Endometrial microvascular endothelial cells (primary cell): Measurements from ENCODE around the gene AK2. TPM values are rescaled to one million over a fixed set of nuclear protein-coding genes. Genes with fewer than 3 reads are reported as not detected.
"Not testable (repeated sequence)": the region's sequence is repeated elsewhere in the genome, so short reads cannot be mapped to it uniquely, and the experiment has no call there.

ENCODE experiments used
- in situ Hi-C: cut with HindIII; loops from 2 replicates; pipeline ENCODE4 v1.10.0; 2017; ENCODE audit warnings: low sequenced_read_pairs, low pct_unique_long_range_greater_than_20kb; ENCODE audit errors: inconsistent ontology term
- total RNA-seq: library from RNA; depleted of rRNA; stranded (reverse); fragments of >200 nt; gene quantifications from one replicate; pipeline ENCODE4 v1.2.3, GENCODE V29; 2015; ENCODE audit errors: inconsistent ontology term

Gene AK2
- total RNA-seq, 1 donor from 2014 or later: 160 TPM

DNA sequence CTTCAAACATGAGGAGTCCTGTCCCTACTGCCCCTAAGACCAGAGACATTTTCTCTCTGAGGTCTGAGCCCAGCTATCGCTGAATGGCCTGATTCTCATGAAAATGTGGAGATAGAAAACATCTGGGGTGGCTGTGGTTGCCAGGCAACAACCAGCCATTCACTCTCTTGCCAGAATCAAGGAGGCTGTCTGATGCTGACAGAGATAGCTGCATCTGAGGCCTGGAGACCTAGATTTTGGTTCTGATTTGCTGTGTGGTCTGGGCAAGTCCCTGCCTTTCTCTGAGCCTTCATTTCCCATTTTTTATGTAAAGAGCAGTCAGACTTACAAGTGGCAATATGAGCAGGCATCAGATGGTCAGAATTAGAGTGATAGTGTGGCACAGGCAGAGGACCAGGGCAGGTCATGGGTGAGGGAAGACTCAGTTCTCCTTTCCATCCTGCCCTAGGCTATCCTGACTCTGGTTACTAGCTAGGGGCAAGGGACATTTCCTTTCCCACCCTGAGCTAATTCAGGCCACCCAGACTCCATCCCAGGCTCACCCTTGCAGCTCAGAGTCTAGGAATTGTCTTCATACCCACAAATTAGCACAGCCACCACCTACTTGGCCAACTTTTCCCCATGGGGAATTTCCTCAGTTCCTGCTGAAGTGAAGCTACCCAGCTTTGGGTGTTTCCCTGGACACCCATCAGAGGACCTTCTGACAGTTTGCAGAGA, 52.1 kb downstream of the AK2 start:
- in situ Hi-C loops: no loop called here

DNA sequence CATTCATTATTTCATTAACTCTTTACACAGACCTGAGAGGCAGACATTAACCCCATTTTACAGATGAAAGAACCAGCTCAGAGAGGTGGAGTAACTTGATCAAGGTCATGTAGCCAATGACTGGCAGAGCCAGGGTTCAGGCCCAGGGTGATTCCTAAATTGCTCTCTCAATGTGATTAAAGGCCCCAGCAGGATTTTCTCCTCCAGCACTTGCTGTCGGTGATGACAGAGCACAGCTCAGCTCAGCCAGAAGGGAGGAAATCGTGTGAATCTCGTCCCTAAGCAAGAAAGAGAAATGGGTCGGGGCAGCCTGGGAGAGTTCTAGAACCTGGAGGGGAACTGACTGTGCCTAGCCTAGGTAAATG, 52.6 kb downstream of the AK2 start:
- in situ Hi-C loops: no loop called here

DNA sequence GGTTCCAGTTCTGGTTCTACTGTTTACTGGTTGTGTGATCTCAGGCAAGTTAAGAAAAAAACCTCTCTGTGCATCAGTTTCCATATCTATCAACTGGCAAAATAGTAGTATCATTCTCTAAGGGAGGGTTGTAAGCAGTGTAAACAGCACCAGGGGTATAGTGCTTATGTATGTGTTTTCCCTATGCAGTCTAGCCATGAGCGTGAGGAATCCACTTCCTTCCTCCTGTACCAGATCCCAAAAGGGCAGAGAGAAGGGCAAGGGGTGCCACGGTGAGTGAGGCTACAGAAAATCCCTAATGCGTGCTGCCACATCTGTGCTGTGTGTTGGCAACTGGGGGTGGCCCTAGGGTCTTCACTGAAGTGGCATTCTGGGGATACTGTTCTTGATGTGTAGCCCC, 53.7 kb downstream of the AK2 start:
- in situ Hi-C loops: no loop called here

DNA sequence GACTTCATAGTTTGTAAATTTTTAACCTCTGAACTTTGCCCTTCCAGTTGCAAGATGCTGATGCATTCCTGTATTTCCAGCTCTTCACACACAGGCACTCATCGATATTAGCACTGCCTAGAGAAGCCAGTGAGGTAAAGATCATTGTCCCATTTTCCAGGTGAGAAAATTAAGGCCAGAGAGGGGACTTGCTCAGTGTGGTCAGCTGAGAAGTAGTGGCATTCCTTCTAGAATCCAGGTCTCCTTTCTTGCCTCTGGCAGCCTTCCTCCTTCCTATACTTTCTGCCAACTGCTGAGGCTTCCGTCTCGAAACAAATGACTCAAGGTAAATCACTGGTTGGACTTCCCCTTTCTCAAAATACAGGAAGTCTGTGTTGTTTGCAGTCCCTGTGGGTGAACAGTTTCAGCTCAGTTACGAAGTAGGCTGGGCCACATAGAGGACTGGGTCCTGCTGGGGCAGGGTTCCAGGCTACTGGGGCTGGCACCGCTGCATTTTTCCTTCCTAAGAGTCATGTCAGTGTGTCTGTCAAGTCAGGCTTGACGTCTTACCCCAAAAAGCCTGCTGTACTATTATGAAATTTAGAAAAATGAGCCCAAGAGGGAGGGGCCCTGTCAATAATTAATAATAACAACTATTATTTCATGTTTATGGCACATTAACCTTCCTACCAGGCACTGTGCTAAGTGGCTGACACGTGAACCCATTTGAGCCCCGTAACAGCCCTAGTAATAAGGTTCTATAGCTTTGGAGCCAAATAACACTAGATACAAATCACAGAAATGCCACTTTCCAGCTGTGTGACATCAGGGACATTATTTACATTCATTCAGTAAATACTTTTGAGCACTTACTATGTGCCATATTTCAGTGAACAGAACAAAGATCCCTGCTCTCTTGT, 55.4 kb downstream of the AK2 start:
- in situ Hi-C loops: no loop called here

DNA sequence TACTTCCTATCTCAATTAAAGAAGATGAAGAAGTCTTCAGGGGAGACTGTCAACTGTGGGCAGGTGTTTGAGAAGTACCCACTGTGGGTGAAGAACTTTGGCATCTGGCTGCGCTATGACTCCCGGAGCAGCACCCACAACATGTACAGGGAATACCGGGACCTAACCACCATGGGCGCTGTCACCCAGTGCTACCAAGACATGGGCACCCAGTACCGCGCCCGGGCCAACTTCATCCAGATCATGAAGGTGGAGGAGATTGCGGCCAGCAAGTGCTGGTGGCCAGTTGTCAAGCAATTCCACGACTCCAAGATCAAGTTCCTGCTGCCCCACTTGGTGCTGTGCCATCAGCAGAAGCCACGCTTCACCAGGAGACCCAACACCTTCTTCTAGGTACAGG, 56.6 kb downstream of the AK2 start:
- in situ Hi-C loops: no loop called here

DNA sequence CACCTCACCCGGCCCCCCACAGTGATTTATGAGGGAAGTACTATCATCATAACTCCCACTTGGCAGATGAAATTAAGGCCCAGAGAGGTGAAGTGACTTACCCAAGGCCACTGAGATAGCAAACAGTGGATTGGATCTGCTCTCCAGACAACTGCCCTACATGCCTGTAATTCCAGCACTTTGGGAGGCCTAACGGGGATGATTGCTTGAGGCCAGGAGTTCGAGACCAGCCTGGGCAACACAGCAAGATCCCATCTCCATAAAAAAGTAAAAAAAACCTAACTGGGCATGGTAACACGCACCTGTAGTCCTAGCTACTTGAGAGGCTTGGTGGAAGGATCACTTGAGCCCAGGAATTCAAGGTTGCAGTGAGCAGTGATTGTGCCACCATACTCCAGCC, 57.8 kb downstream of the AK2 start:
- in situ Hi-C loops: no loop called here

DNA sequence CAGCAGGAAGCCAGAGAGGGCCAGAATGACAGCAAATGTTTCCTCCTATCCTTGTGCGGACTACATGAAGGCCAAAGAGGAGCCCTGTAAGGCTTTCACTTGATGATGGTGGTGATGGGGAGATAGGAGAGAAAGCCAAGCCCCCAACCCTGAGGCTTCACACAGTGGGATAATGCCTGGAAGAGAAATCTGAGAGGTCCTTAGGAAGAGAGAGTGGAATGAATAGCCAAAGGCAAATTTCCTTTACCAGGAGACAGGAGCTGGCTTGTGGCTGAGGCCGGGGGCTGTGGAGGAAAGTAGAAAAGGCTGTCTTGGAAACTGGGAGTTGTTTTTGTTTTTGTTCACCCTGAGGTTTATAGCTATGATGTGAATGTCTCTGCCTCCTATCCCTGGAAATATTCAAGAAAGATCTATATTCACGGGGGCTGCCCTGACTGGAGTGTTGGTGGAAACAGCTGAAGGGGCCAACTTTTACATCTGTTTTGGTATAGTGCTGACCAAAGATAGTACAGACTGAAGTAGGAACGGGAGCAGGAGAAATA, 59.1 kb downstream of the AK2 start:
- in situ Hi-C loops: no loop called here

DNA sequence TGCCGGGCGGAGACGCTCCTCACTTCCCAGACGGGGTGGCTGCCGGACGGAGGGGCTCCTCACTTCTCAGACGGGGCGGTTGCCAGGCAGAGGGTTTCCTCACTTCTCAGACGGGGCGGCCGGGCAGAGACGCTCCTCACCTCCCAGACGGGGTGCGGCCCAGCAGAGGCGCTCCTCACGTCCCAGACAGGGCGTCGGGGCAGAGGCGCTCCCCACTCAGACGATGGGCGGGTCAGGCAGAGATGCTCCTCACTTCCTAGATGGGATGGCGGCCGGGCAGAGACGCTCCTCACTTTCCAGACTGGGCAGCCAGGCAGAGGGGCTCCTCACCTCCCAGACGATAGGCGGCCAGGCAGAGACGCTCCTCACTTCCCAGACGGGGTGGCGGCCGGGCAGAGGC, 61.6 kb downstream of the AK2 start:
- in situ Hi-C loops: not testable (repeated sequence)

DNA sequence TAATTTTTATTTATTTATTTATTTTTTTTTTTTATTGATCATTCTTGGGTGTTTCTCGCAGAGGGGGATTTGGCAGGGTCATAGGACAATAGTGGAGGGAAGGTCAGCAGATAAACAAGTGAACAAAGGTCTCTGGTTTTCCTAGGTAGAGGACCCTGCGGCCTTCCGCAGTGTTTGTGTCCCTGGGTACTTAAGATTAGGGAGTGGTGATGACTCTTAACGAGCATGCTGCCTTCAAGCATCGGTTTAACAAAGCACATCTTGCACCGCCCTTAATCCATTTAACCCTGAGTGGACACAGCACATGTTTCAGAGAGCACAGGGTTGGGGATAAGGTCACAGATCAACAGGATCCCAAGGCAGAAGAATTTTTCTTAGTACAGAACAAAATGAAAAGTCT, 63.2 kb downstream of the AK2 start:
- in situ Hi-C loops: not testable (repeated sequence)

DNA sequence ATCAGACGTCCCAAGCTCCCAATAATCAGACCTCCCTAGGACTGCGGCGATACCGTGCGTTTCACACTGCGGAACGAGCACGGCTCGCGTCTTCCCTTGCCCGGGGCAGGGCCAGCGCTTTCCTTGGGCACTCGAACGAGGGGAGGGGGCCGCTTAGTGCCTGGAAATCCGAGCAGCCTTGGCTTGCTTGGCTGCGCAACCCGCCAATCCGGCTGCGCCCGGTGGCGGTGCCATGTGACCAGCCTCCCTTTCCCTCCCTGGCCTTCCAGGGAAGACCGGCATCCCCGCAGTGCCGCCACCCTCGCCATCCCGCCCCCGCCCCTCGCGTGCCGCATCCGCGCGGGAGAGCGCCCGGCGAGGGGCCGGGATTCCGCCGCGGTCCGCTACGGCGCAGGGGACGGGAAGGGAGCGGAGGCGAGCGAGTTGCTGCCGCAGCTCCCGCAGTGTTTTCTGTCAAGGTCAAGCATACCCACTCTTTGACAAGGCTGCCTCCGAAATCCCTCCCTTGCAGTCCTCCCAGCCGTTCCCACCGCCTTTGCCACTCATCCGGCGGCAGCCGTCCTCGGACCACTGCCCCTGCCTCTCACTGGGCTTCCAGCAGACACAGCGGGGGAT, 63.8 kb downstream of the AK2 start:
- in situ Hi-C loops: no loop called here

DNA sequence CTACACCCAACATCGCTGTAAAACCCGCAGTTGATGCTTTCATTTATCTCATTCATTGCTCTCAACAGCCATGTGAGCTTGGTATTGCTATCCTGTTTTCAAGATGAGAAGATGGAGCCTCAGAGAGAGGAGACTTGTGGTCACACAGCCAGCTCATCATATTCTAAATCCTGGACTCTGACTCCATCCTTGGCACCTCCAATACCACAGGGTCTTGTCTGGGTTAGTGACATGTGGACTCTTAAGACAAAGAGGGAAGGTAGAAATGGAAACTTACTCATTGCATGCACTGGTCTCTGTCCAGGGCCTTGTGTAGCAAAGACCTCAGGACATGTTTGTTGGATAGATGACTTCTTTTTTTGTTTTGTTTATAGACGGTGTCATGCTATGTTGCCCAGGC, 65.1 kb downstream of the AK2 start:
- in situ Hi-C loops: no loop called here

DNA sequence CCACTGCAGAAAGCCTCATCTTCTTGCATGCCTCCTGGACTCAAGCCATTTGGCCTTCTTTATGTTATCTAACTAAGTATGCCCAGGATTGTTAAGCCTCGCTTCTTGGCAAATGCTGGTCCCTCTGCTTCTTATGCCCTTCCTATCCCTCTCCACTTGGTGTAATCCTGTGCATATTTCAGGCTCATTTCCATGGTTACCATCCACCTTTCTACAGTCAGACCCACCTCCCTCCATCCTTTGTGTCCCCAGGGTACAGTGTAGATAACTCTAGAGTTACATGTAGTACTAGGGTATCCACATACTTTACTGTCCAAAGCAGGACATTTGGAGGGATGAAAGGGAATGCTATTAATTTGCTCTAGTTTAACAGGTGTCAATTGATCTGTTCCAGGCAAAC, 65.5 kb downstream of the AK2 start:
- in situ Hi-C loops: no loop called here

DNA sequence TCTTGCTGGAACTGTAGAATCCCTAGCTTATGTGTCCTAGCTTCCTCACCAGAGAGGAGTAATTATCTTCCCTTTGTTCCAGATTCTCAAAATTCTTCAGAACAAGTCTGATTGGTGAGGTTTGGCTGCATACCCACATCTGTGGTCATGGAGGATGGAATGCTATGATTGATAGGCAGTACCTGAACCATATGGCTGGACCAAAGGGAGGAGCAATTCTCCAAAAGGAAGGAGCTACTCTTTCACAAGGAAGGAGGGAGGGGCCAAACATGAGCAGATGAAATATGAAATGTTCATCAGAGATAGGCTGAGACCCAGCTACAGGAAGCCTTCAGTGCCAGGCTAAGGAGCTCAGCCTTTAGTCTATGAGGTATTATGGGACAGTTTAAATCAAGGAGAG, 67.1 kb downstream of the AK2 start:
- in situ Hi-C loops: no loop called here

DNA sequence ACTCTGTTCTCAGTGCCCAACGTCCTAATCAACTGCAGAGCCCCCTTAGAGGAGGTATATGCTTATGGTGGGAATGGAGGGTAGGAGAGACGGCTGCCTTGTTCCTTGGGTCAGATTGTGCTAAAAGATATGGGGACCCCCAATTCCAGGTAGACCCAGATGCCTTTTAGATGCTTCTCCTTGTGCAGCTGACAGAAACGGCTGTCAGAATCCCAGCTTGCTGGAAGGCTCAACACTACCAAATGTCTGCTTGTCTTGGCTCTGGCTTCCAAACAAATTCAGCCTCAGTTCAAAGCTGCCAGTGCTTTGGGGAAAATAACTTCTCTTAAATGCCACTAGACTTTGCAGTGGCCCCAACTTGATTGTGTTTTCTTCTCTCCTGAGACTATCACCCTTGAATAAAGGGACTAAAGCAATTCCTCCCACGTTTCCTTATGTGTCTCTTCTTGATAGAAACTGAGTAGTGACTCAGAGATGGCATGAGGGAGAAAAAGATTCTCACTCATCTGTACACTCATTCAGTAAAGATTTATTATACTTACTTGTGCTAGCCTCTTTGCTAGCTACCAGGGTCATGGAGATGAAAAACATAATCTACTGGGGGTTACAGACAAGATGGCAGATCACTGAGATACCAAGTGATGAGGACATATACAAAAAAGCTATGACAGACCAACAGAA, 68.7 kb downstream of the AK2 start:
- in situ Hi-C loops: no loop called here

DNA sequence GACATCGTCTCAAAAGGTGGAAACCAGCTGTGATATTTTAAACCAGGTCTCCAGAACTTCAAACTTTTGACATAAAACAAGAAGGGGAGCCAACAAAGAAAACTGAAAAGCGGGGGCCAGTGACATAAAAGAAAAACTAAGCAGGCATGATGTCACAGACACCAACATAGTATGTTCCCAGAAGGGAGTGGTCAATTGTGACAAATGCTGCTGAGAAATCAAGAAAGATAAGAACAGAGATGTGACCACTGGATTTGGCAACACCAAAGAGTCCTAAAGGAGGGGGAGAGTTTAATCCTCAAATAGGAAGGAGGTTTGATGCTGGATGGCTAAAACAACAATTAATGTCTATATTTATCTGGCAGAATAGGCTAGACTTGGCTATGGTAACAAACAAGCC, 69.8 kb downstream of the AK2 start:
- in situ Hi-C loops: no loop called here

DNA sequence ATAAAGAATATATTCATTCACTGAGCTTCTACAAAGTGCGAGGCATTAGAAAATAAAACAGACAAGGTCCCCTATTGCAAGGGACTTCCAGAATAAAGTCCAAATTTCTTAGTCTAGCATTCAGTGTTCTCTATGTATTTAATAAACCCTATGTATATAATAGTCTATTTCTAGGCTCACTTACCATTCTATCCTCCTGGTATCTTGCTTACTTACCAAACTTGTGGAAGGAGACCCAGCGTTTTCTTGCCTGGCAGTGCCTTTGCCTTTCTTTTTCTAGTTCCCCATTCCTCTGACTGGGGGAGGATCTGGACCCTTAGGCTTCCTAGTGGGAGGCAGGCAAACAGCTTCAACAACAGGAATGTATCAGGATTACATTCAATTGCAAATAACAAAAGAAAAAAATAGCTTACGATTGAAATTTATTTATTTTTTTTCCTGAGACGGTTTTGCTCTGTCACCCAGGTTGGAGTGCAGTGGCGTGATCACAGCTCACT, 71.4 kb downstream of the AK2 start:
- in situ Hi-C loops: no loop called here

DNA sequence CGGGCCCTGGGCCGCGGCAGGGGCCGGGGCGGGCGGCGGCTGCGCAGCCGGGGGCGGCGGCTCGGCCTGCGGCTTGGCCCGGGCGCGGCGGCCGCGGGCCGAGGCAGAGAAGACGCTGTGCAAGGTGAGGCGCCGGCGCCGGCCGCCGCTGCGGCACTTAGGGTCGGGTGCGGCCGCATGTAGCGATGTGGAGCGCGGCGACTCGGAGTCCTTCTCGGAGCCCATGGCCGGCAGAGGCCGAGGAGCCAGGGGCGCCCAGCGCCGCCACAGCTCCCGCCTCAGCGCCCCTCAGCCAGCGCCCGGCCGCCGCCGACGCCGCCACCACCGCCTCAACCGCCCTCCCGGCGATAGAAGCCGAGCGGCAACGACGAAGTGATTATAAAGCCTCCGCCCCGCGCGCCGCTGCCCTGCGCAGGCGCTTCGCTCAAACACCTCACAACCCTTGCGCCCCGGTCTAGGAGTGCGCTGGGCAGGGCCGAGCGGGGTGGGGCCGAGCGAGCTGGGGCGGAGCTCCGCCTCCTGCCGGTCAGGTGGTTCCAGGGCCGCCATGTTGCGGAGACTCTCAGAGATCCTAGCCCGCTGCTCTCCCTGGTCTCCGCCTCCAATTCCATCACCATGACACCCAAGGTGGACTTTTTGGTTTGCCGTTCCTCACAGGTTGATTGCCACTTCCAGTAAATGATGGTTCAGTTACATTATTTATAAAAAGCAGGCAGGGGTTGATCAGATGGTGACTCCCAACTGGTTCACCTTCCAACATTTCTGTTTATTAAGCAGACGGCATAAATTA, 72.0 kb downstream of the AK2 start, which contains the start of gene RNF19B:
Gene RNF19B, minus strand, starts transcription at position 349 of the 790 bp plus-strand sequence. Its CDS starts 124 bp downstream, at position 225.
- in situ Hi-C loops: no loop called here

DNA sequence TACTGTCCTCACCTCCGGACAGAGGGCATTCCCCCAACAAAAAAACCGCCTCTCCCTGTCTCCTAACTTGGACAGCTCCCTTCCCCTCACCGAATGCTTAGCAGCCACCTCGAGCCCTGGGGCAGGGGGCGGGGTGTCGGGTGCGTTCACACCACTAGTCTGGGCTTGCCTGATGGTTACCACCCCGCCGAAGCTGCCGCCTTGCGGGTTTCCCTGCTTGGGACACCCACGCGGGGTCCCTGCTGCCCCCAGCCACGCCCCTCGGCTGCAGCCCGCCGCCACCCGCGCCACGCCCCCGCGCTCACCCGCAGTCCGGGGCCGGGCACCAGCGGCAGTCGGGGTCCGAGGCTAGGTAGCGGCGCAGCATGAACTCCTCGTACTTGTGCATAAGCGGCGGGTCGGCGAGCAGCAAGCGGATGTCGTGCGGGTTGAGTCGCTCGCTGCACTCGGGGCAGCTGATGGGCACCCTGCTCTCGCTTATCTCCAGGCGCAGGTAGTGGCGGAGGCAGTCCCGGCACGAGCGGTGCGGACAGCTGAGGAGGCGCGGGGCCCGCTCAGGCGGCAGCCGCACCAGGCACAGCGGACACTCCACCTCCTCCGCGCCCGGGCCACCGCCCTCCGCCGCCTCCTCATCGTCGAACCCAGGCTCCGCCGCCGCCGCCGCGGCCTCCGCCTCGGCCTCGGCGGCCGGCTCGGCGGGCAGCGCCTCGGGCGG, 72.8 kb downstream of the AK2 start:
- in situ Hi-C loops: no loop called here
